GM12864 (cell line): ENCODE measurements around the gene SH2D1B.

ENCODE experiments used
- DNase-seq: peaks from one replicate; pipeline ENCODE4 v3.0.0-alpha.2; 2011; ENCODE audit warnings: low read depth
- H3K4me3 ChIP-seq: 2 replicates; pipeline ENCODE4 v1.5.1; 2011; ENCODE audit warnings: mild to moderate bottlenecking, low read depth, low read length, control low read depth
- CTCF ChIP-seq: IDR thresholded peaks from 2 replicates; pipeline ENCODE4 v1.5.1; 2011; ENCODE audit warnings: low read depth, mild to moderate bottlenecking, moderate library complexity, low read length, control low read depth, inconsistent platforms; ENCODE audit errors: missing control alignments

Gene SH2D1B

GRCh38 chr1:162381383-162381782 lies 30.6 kb downstream of the SH2D1B start, which contains the start of gene C1orf226:
TSS of gene C1orf226 (plus strand) at chr1:162381728. CDS start at chr1:162381902, 174 bp downstream.
- H3K4me3 ChIP-seq: no peak within 1 kb of the TSS
- no peak for DNase-seq
- TF ChIP-seq CTCF: no peak

- no peak for TF ChIP-seq CTCF
- no peak overlapping the region for H3K4me3 ChIP-seq
- DNase-seq: no peak
Observed at GRCh38 chr1:162380061-162380846, 31.7 kb downstream of the SH2D1B start.

GRCh38 chr1:162376691-162377090 lies 35.2 kb downstream of the SH2D1B start, which contains the start of gene SPATA46:
TSS of gene SPATA46 (minus strand) at chr1:162376854. CDS start at chr1:162376790, 64 bp downstream.
- no peak within 1 kb of the TSS for H3K4me3 ChIP-seq
- no peak for DNase-seq
- TF ChIP-seq CTCF: no peak

GRCh38 chr1:162375463-162375862 lies 36.5 kb downstream of the SH2D1B start:
- no peak for DNase-seq
- no peak overlapping the region for H3K4me3 ChIP-seq

GRCh38 chr1:162374406-162374805 lies 37.5 kb downstream of the SH2D1B start:
- no peak for DNase-seq
- no peak overlapping the region for H3K4me3 ChIP-seq
- TF ChIP-seq CTCF: no peak

More at GRCh38 chr1:162375463-162375862, 36.5 kb downstream of the SH2D1B start:
- TF ChIP-seq CTCF: no peak

- no peak for TF ChIP-seq CTCF
- no peak for DNase-seq
- no peak overlapping the region for H3K4me3 ChIP-seq
Observed at GRCh38 chr1:162373541-162374260, 38.2 kb downstream of the SH2D1B start.
